HG03469 (cell line): ENCODE measurements around the gene ACOT7.
"Not testable (repeated sequence)": the region's sequence is repeated elsewhere in the genome, so short reads cannot be mapped to it uniquely, and the experiment has no call there.

Source experiments
- ATAC-seq: cut with Tn5 transposase; IDR thresholded peaks from one replicate; pipeline ENCODE4 v1.9.1; 2021; ENCODE audit warnings: mild to moderate bottlenecking, moderate library complexity, moderate number of reproducible peaks; ENCODE audit not compliant: unreplicated experiment

The ACOT7 gene

DNA sequence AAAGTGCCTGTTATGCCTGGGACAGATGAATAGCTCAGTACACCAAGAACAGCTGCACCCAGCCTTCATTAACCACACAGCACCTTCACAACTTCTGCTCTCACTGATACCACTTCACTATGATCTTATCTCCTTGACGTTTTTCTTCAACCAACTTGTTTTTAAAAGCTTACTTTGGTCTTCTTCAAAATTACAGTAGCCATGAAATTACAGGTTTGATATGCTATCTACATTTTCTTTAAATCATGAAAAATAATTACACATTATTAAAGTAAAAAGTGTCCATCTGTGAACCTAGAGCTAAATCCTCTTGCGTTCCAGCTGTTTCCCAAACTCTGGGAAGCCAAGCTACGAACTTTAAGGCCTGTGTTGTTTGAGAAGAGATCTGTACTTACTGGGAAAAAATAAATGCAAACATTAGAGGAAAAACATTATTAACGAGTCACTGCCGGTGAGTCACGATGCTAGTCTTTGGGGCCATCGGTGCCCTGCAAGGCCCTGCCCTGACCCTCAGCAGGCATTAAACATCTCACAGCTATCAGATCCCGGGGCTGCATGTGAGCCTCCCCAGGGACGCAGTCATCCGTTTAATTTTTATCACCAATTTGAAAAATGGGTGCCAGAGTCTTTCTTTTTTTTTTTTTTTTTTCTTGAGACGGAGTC, 76.3 kb downstream of the ACOT7 start:
- no peak for ATAC-seq

DNA sequence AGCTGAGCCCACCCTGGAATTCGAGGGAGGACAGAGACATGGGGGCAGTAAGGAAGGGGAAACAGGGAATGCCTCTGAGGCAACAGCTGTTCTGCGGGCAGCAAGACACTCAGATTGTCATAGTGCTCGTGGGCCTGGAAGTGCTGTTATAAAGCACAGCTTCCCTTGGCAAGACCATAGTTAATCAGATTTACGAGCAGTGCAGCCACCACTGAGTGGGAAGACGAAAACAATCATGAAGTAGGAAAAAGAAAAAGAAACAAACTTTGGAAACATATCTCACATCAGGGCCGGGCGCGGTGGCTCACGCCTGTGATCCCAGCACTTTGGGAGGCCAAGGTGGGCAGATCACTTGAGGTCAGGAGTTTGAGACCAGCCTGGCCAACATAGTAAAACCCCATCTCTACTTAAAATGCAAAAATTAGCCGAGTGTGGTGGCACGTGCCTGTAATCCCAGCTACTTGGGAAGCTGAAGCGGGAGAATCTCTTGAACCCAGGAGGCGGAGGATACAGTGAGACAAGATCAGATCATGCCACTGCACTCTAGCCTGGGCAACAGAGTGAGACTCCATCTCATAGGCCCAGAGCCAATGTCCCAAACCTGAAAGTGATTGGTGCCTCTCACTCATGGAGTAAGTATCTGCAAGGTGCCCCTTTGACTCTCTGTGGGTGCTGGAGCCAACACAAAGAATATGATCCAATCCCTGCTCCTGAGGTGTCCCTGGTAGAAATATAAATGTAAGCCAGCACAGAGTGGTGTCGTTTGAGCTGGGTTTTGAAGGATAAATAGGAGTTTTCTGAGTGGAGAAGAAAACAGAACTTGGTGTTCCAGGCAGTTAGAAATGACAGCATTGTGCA, 77.1 kb downstream of the ACOT7 start:
- ATAC-seq = no peak

DNA sequence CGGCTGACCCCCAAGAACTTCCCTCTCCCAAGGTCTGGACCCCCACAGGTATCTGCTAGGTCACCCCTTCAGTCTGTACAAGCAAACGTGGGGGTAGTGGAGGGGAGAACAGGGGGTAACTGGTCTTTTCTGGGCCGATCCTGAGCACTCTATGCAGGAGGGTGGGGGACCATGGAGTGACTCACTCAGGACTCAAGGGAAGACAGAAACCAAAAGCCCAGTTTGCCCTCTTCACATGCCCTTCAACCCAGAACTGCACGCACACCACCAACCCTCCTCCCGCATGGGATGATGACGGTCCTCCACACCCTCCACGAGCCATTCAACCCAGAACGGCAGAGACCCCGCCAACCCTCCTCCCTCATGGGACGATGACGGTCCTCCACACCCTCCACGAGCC, 79.1 kb downstream of the ACOT7 start:
- ATAC-seq = no peak

DNA sequence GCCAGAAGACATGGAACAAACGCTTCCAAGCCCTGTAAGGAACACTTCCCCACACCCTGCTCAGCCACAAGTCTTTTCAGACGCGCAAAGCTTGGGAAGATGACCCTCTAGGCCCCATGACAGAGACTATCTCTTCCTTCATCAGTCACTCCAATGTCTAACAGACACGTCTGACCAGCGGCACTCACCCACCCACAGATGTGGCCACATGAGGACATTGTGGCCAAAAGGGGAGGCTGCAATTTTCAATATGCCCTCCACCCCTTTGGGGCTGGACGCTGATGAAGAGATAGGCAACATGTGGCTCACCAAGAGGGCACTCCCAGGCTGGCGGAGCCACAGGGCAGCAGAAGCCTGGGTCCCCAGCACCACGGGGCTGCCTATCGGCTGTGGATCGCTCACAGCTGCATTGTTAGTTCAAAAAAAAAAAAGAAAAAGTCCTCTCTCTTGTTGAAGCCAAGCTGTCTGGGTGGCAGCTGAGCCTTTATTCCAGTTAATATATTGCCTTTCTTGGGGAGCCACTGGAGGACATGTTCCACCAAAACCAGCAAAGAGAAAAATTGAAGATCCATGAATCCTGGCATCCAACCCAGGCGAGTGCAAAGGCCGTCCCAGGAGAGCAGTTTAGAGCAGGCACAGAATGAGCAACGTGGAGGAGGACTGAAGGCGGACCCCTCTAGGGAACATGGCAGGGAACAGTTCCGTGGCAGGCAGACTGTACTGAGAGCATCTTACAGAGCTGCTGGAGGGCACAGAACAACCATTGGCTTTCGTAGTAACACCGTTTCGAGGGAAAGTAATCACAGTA, 80.0 kb downstream of the ACOT7 start:
- ATAC-seq = no peak

DNA sequence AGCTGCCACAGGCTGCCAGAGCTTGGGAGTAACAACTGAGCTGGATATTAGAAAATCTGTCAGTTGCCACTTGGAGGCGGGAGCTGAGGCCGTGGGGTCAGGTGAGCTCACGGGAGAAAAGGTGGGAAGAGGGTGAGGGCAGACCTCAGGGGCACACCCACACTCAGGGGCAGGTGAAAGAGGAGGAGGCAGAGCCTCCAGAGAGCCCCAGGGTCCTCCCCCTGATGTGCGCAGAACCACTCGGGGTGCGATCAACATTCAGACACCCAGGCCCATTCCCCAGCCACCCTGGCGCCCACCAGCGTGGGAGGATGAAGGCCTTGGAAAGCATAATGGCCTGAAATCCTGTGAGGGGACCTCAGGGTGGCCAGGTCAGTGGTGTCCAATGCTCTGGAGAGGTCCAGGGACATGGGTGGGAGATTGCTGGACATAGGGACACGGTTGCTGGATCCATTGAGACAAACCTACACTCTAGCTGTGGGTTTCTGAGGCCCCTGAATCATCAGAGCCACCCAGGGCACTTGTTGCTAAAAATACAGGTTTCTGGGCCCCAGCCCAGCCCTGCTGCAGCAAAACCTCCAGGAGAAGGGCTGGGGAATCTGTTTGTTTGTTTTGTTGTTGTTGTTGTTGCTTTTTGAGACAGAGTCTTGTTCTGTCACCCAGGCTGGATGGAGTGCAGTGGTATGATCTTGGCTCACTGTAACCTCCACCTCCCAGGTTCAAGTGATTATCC, 83.3 kb downstream of the ACOT7 start:
- no peak for ATAC-seq

DNA sequence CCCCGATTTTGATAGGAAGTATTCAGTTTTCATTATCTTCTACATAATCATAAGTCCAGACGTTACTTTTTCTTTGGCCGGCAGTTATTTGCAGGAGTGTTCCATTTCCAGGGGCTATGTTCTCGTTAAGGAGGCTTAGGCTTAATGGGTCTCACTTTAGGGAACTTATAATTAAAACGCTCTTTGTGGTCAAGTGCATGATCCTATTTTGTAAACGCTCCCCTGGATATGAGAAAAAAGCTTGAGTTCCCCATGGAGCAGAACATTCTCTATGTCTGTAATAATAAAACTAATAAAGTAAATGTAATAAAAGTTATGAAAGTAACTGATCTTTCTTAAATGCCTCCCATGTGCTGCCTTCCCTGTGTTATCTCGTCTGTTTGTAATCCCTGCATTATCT, 84.0 kb downstream of the ACOT7 start:
- no peak for ATAC-seq

DNA sequence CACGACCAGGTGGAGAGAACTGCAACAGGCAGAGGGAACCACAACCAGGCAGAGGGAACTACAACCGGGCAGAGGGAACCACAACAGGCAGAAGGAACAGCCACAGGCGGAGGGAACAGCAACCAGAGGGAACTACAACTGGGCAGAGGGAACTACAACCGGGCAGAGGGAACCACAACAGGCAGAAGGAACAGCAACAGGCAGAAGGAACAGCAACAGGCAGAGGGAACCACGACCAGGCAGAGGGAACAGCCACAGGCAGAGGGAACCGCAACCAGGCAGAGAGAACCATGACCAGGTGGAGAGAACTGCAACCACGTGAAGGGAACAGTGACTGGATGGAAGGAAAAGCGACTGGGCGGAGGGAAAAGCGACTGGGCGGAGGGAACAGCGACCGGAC, 85.1 kb downstream of the ACOT7 start:
- no peak for ATAC-seq

DNA sequence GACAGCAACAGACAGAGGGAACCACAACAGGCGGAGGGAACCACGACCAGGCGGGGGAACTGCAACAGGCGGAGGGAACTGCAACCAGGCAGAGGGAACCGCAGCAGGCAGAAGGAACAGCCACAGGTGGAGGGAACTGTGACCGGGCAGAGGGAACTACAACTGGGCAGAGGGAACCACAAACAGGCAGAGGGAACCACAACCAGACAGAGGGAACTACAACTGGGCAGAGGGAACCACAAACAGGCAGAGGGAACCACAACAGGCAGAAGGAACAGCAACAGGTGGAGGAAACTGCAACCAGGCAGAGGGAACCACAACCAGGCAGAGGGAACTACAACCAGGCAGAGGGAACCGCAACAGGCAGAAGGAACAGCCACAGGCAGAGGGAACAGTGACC, 85.9 kb downstream of the ACOT7 start:
- ATAC-seq = not testable (repeated sequence)

DNA sequence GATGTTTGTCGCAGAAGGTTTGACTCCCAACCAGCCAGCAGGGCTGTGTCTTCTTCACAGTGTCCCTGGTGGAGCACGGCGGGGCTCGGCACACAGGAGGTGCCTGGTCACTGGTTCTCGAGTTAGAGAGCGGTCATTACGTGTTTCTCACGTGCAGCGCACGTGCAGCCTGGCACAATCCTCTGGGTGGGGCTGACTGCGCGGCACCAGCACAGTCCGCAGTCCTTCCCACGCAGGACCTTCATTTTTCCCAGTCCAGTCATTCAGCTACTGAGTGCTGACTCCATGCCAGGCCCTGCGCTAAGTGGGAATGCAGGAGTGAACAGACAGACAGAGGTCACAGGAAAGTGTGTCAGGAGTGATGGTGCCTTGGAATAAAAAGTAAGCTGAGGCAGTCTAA, 86.5 kb downstream of the ACOT7 start:
- ATAC-seq = no peak

DNA sequence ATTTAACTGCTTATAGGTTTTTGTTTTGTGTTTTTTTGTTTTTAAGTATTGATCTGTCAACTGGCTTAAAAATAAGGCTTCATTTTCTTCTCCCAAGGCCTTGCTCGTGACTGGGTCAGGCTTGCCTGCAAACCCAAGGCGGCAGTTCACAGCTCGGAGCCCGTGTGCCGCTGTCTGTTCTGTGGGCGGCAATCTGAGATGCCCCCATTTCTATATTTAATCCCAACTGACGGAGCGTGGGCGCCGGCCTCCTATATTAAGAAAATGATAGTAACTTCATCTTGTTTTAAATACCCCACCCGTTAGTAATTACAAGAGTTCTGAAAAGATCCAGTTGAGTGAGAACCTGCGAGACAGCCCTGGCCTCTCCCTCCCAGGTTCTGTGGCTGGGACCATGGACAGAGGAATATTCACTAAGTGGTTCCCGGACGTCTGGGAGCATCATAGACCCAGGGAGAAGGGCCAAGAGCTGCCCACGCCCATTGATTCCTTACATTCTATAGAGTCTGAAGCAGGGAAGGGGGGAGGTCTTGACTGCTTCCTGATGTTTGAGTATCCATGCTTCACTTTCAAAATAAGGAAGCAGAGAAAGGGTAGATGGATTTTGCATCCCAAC, 90.1 kb downstream of the ACOT7 start:
- no peak for ATAC-seq

DNA sequence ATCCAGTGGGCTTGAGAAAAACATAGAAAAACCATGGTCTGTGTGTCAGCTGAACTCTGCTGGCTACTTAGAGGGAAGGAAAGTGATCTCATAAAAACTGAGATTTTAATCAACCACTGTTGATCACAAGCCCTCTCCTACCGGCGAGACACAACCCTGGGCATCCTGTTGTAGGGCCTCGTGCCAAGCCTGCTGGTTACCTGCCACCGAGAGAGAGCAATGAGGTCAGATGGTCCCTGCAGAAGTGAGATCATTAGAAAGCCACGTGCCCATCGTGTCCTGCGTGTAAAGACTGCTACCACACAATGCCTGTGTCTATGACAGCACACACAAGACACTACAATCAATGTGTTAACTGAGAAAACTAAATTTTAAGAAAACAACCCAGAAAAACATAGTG, 91.0 kb downstream of the ACOT7 start:
- ATAC-seq = no peak

DNA sequence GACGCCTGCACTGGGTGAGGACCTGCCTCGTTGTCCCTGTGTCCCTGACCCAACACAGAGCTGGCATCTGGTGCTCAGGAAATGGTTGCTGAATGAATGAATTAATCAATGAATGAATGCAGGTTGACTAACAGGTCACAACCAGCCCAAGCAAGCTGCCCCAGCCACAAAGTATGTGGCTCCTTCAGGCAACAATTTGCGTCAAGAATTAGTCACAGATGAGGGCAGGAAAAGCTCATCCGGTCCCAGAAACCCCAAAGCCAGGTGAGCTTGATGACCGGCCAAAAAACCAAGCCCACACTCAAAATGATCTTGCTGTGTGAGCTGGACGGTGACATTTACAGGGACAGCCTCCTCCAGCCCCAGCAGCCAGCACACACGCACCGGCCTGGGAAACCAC, 92.0 kb downstream of the ACOT7 start:
- no peak for ATAC-seq

DNA sequence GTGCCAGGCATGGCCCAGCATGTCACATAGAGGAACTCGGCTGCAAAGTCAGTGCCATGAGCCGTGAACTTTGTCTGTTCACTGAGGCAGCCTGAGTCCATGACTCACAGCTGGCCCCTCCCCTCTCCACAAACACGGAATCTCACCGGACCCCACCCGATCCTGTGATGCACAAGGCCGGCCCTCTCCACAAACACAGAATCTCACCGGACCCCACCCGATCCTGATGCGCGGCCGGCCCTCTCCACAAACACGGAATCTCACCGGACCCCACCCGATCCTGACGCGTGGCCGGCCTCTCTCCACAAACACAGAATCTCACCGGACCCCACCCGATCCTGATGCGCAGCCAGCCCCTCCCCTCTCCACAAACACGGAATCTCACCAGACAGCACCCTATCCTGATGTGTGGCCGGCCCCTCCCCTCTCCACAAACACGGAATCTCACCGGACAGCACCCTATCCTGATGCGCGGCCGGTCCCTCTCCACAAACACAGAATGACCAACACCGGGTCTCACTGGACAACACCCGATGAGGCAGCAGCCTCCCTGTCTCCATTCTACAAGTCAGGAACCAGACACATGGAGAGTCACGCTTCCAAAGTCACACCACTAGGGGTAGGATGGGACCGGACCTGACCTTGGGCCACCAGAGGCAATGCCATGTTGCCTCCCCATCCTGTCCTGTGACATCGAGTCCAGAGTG, 93.1 kb downstream of the ACOT7 start:
- ATAC-seq = no peak

DNA sequence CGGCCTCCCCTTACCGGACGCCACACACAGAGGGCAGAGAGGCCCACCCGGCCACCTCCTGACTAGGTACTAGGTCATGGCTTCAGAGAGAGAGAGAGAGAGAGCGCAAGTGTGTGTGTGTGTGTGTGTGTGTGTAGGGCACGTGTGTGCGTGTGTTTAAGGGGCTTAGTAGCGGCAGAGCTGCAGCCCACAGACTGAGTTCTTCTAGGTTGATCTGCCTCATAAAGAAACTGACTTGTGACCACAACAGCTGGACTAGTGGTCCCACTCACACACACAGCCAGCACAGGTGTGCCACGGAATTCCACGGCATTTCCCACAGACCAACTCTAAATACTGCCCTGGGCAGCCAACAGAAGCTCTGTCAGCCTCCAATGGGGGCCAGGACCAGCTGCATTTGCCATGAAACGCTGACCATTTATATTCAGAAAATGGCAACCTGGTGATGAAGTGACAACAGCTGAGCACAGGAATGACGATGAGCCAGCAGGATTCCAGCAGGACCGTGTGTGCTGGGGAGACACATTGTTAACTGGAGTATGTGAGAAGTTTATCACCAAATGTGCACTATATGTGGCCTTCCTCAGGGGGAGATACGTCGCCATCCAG, 93.9 kb downstream of the ACOT7 start:
- ATAC-seq = no peak

DNA sequence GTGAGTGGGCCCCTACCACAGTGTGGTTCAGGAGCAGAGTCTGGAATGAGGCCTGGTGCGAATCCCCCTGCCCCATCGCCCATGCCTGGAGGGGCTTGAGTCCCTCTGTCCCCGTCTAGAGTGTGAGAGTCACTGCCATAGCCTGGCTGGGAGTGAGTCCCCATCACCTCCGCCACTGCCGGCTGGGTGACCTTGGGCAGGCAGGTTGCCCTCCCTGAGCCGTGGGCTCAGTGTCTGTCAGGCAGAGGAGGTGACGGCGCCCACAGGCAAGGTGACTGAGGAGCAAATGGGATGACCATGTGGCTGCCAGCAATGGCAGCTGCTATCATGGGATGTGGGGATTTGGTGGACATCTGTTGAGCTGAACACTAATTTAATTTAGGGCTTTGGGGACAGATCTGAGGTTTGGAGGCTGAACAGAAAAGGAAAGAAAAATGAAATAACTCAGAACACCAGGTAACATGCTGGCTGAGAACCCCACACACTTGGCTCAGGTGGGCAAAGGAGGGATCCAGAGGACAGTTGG, 94.6 kb downstream of the ACOT7 start:
- ATAC-seq = no peak

DNA sequence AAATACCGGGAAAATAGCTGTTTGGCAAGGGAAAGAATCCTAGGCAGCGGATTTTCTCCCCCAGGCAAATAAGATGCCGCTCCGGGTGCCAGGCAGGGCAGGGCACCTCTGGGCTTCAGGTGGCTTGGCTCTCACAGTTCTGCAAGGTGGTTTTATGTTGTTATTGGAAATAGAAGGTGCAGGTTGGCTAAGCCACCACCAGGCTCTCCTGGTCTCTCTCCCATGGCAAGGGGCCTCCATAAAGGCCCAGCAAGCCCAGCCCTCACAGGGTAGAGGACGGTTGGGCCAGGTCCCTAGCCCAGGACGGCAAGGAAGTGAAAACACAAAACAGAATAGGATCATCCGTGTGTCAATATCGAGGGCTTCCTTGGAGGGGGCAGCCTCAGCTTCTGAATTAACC, 95.0 kb downstream of the ACOT7 start:
- no peak for ATAC-seq

DNA sequence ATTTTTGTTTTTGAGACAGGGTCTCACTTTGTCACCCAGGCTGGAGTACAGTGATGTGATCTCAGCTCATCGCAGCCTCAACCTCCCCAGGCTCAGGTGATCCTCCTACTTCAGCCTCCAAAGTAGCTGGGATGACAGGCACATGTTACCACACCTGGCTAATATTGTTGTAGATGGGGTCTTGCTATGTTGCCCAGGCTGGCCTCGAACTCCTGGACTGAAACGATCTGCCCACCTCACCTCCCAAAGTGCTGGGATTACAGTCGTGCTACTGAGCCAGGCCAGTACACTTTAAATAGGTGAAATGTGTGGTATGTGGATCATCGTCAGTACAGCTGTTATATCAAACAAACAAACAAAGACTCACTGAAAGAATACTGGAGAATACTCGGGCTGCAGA, 97.7 kb downstream of the ACOT7 start:
- no peak for ATAC-seq

DNA sequence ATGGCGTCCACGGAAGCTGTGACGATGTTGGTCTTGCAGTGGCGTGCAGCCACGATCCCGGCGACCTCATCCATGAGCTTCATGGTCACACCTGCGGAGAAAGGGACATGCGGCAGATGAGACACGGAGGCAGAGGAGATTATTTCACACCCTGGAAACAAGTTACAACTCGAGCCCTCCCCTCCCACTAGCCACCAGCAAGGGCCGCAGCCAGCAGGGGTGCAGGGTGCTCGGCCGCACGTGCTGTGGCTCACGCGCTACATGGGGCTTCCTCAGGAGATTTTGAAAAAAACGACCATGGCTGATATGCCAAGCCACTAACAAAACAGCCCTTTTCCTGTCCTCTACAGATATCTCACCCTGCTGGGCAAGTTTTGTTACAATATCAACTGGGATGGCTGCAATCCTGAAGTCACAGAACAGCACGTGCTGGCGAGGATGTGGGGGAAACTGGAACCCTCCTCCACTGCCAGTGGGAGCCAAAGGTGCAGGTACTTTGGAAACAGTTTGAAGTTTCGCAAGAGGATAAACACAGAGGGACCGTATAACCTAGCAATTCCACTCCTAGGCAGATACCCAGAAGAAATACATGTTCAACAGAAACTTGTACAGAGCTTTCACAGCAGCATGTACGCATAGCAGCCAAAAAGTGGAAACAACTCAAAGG, 98.5 kb downstream of the ACOT7 start:
- no peak for ATAC-seq
